Activated CD4-positive, alpha-beta memory T cell treated with anti-CD3 and anti-CD28 coated beads for 36 hours (primary cell): Measurements from ENCODE around the gene ZMIZ1. TPM values are rescaled to one million over a fixed set of nuclear protein-coding genes. Genes with fewer than 3 reads are reported as not detected.

Experiments used
- CTCF ChIA-PET: fragments of 350-600 bp; sonication (Branson Sonifier 250); formaldehyde crosslinking; loops from one replicate; lab custom pipeline; 2021; ENCODE audit warnings: antibody characterized with exemption, inconsistent platforms; lab: Charles Lee
- POLR2A ChIA-PET: fragments of 350-600 bp; sonication (Branson Sonifier 250); formaldehyde crosslinking; loops from one replicate; lab custom pipeline; 2021; ENCODE audit warnings: antibody characterized with exemption; lab: Charles Lee
- DNase-seq: peaks from one replicate; pipeline ENCODE4 v3.0.0-alpha.2; 2020
- H3K27ac Mint-ChIP-seq: one replicate; pipeline ENCODE4 v1.8.0; 2021; ENCODE audit warnings: mixed read lengths
- H3K27me3 Mint-ChIP-seq: one replicate; pipeline ENCODE4 v1.8.0; 2021; ENCODE audit warnings: mixed read lengths
- H3K36me3 Mint-ChIP-seq: one replicate; pipeline ENCODE4 v1.8.0; 2021; ENCODE audit warnings: mixed read lengths
- H3K4me1 Mint-ChIP-seq: one replicate; pipeline ENCODE4 v1.8.0; 2021; ENCODE audit warnings: low read depth, mixed read lengths
- H3K4me3 Mint-ChIP-seq: one replicate; pipeline ENCODE4 v1.8.0; 2021; ENCODE audit warnings: mild to moderate bottlenecking, mixed read lengths
- H3K9me3 Mint-ChIP-seq: one replicate; pipeline ENCODE4 v1.8.0; 2021; ENCODE audit warnings: mixed read lengths
- intact Hi-C: fragments of 100-400 bp; cut with micrococcal nuclease; formaldehyde crosslinking; loops from one replicate; pipeline ENCODE4 v1.15.1; 2023
- total RNA-seq, 2 experiments: library from RNA; stranded (reverse); gene quantifications; one replicate each; pipeline ENCODE4 v1.2.3, GENCODE V29; 2021

Gene ZMIZ1
- total RNA-seq, 2 experiments from 2014 or later: 28.5 to 29.2 TPM

GRCh38 chr10:79072994-79073645 lies 4.4 kb downstream of the ZMIZ1 start:
- POLR2A ChIA-PET: no interaction called here
- intact Hi-C loops: no loop called here

GRCh38 chr10:79073784-79074432 lies 5.1 kb downstream of the ZMIZ1 start:
- intact Hi-C loops: no loop called here
- no peak overlapping the region for H3K27ac Mint-ChIP-seq
- H3K27me3 Mint-ChIP-seq: no peaks in the 10 kb centered on the region
- ChIA-PET POLR2A (no interaction called here), CTCF (interaction anchor here (0.7 to 1.4 kb wide), 2 partner anchors 99 to 320 kb away, joined by 3 to 5 read pairs; no protein-coding TSS in a partner anchor)
- H3K4me3 Mint-ChIP-seq: no peak overlapping the region
- no peaks in the 10 kb centered on the region for H3K9me3 Mint-ChIP-seq
- DNase-seq: no peak
- peaks cover 16% of the 10 kb centered on the region for H3K4me1 Mint-ChIP-seq
- no peaks in the 10 kb centered on the region for H3K36me3 Mint-ChIP-seq

More at GRCh38 chr10:79072994-79073645, 4.4 kb downstream of the ZMIZ1 start:
- DNase-seq: no peak
- no peaks in the 10 kb centered on the region for H3K9me3 Mint-ChIP-seq
- no peak overlapping the region for H3K4me3 Mint-ChIP-seq
- CTCF ChIA-PET: interaction anchor here (0.7 to 1.2 kb wide), 2 partner anchors 122 to 319 kb away, joined by 3 to 4 read pairs; no protein-coding TSS in a partner anchor
- H3K4me1 Mint-ChIP-seq: peaks cover 15% of the 10 kb centered on the region
- no peaks in the 10 kb centered on the region for H3K27me3 Mint-ChIP-seq
- no peak overlapping the region for H3K27ac Mint-ChIP-seq
- H3K36me3 Mint-ChIP-seq: no peaks in the 10 kb centered on the region

- Mint-ChIP-seq H3K36me3 (no peaks in the 10 kb centered on the region), H3K9me3 (no peaks in the 10 kb centered on the region), H3K4me1 (peaks cover 16% of the 10 kb centered on the region), H3K27me3 (no peaks in the 10 kb centered on the region), H3K27ac (no peak overlapping the region), H3K4me3 (no peak overlapping the region)
- ChIA-PET POLR2A (no interaction called here), CTCF (interaction anchor here (1.4 to 3.6 kb wide), 2 partner anchors 100 to 122 kb away, joined by 5 to 15 read pairs; no protein-coding TSS in a partner anchor)
- intact Hi-C loops: no loop called here
- DNase-seq: no peak
Measured at GRCh38 chr10:79074732-79075131, 6.0 kb downstream of the ZMIZ1 start.

GRCh38 chr10:79075418-79075817 lies 6.7 kb downstream of the ZMIZ1 start:
- ChIA-PET CTCF (interaction anchor here (3.6 kb wide), 1 partner anchor 121 kb away, joined by 15 read pairs; no protein-coding TSS in a partner anchor), POLR2A (no interaction called here)
- no peak for DNase-seq
- Mint-ChIP-seq H3K4me1 (peaks cover 16% of the 10 kb centered on the region), H3K27ac (no peak overlapping the region), H3K4me3 (no peak overlapping the region), H3K9me3 (no peaks in the 10 kb centered on the region), H3K27me3 (no peaks in the 10 kb centered on the region), H3K36me3 (no peaks in the 10 kb centered on the region)
- intact Hi-C loops: no loop called here

GRCh38 chr10:79077488-79078173 lies 8.9 kb downstream of the ZMIZ1 start:
- Mint-ChIP-seq H3K9me3 (no peaks in the 10 kb centered on the region), H3K36me3 (no peaks in the 10 kb centered on the region), H3K27ac (no peak overlapping the region), H3K27me3 (no peaks in the 10 kb centered on the region), H3K4me1 (peaks cover 13% of the 10 kb centered on the region), H3K4me3 (no peak overlapping the region)
- ChIA-PET CTCF (interaction anchor here (3.6 kb wide), 1 partner anchor 119 kb away, joined by 15 read pairs; no protein-coding TSS in a partner anchor), POLR2A (no interaction called here)
- DNase-seq: no peak
- intact Hi-C loops: no loop called here

- H3K27me3 Mint-ChIP-seq: no peaks in the 10 kb centered on the region
- no peak overlapping the region for H3K4me3 Mint-ChIP-seq
- no peak for DNase-seq
- intact Hi-C loops: no loop called here
- H3K36me3 Mint-ChIP-seq: no peaks in the 10 kb centered on the region
- ChIA-PET POLR2A (no interaction called here), CTCF (interaction anchor here (0.9 kb wide), 1 partner anchor 116 kb away, joined by 3 read pairs; no protein-coding TSS in a partner anchor)
- no peak overlapping the region for H3K27ac Mint-ChIP-seq
- no peaks in the 10 kb centered on the region for H3K9me3 Mint-ChIP-seq
- H3K4me1 Mint-ChIP-seq: peaks cover 18% of the 10 kb centered on the region
Measured at GRCh38 chr10:79078367-79079053, 9.7 kb downstream of the ZMIZ1 start.

- intact Hi-C loops: no loop called here
- CTCF ChIA-PET: interaction anchor here (0.8 to 0.9 kb wide), 2 partner anchors 10 to 116 kb away, joined by 3 read pairs; no protein-coding TSS in a partner anchor
- Mint-ChIP-seq H3K4me3 (no peak overlapping the region), H3K27ac (no peak overlapping the region), H3K4me1 (peaks cover 20% of the 10 kb centered on the region), H3K36me3 (no peaks in the 10 kb centered on the region), H3K9me3 (no peaks in the 10 kb centered on the region), H3K27me3 (no peaks in the 10 kb centered on the region)
- no peak for DNase-seq
- POLR2A ChIA-PET: no interaction called here
Measured at GRCh38 chr10:79079054-79079397, 10.3 kb downstream of the ZMIZ1 start.

GRCh38 chr10:79079490-79080355 lies 11.0 kb downstream of the ZMIZ1 start:
- no peaks in the 10 kb centered on the region for H3K9me3 Mint-ChIP-seq
- H3K36me3 Mint-ChIP-seq: no peaks in the 10 kb centered on the region
- H3K27me3 Mint-ChIP-seq: no peaks in the 10 kb centered on the region
- H3K27ac Mint-ChIP-seq: no peak overlapping the region
- no peak overlapping the region for H3K4me3 Mint-ChIP-seq
- intact Hi-C loops: no loop called here
- CTCF ChIA-PET: interaction anchor here (0.8 kb wide), 1 partner anchor 10 kb away, joined by 3 read pairs; no protein-coding TSS in a partner anchor
- DNase-seq: no peak
- peaks cover 27% of the 10 kb centered on the region for H3K4me1 Mint-ChIP-seq
- POLR2A ChIA-PET: no interaction called here

GRCh38 chr10:79081353-79082034 lies 12.7 kb downstream of the ZMIZ1 start:
- Mint-ChIP-seq H3K27ac (no peak overlapping the region), H3K36me3 (no peaks in the 10 kb centered on the region), H3K4me3 (no peak overlapping the region), H3K9me3 (no peaks in the 10 kb centered on the region), H3K4me1 (peaks cover 19% of the 10 kb centered on the region), H3K27me3 (no peaks in the 10 kb centered on the region)
- no peak for DNase-seq
- POLR2A ChIA-PET: interaction anchor here (1.0 kb wide), 1 partner anchor 34 kb away, joined by 3 read pairs; no protein-coding TSS in a partner anchor
- intact Hi-C loops: no loop called here
- CTCF ChIA-PET: no interaction called here

GRCh38 chr10:79082035-79082373 lies 13.2 kb downstream of the ZMIZ1 start:
- ChIA-PET POLR2A (no interaction called here), CTCF (no interaction called here)
- Mint-ChIP-seq H3K27me3 (no peaks in the 10 kb centered on the region), H3K27ac (no peak overlapping the region), H3K36me3 (no peaks in the 10 kb centered on the region), H3K4me1 (peaks cover 23% of the 10 kb centered on the region), H3K9me3 (no peaks in the 10 kb centered on the region), H3K4me3 (no peak overlapping the region)
- intact Hi-C loops: no loop called here
- DNase-seq: no peak
